NCI-H345 (cell line): ENCODE measurements around the gene C1orf74.
"Not testable (repeated sequence)": the region's sequence is repeated elsewhere in the genome, so short reads cannot be mapped to it uniquely, and the experiment has no call there.

Source experiments
- DNase-seq: peaks from one replicate; lab custom pipeline; 2025; lab: John Stamatoyannopoulos, UW

C1orf74 gene

GRCh38 chr1:209805875-209806760, 21.8 kb upstream of the C1orf74 start, which contains the start of gene IRF6:
Gene IRF6, minus strand, starts transcription at chr1:209806142. Its CDS starts 4,729 bp downstream, at chr1:209801413.
- DNase-seq = peak; percentile 94

- no peak for DNase-seq
Observed at GRCh38 chr1:209805341-209805781, 21.0 kb upstream of the C1orf74 start.

- DNase-seq = no peak
Observed at GRCh38 chr1:209803568-209803967, 19.2 kb upstream of the C1orf74 start.

- no peak for DNase-seq
Observed at GRCh38 chr1:209802780-209803152, 18.4 kb upstream of the C1orf74 start.

- DNase-seq = no peak
Observed at GRCh38 chr1:209802117-209802779, 17.9 kb upstream of the C1orf74 start.

GRCh38 chr1:209800984-209801834, 16.9 kb upstream of the C1orf74 start:
- DNase-seq = no peak

GRCh38 chr1:209797978-209798639, 13.8 kb upstream of the C1orf74 start:
- DNase-seq = no peak

GRCh38 chr1:209793711-209794110, 9.4 kb upstream of the C1orf74 start:
- not testable (repeated sequence) for DNase-seq

GRCh38 chr1:209791920-209792319, 7.6 kb upstream of the C1orf74 start:
- no peak for DNase-seq

- no peak for DNase-seq
Observed at GRCh38 chr1:209790286-209791193, 6.2 kb upstream of the C1orf74 start.

- no peak for DNase-seq
Observed at GRCh38 chr1:209789245-209789644, 4.9 kb upstream of the C1orf74 start.

GRCh38 chr1:209787551-209787950, 3.2 kb upstream of the C1orf74 start:
- no peak for DNase-seq

- DNase-seq = no peak
Observed at GRCh38 chr1:209786146-209786545, 1.8 kb upstream of the C1orf74 start.

GRCh38 chr1:209785592-209785991, 1.2 kb upstream of the C1orf74 start:
- DNase-seq = no peak

- DNase-seq = no peak
Observed at GRCh38 chr1:209783386-209783785, 973 bp downstream of the C1orf74 start.

- no peak for DNase-seq
Observed at GRCh38 chr1:209780268-209780667, 4.1 kb downstream of the C1orf74 start.

- DNase-seq = no peak
Observed at GRCh38 chr1:209778102-209778501, 6.3 kb downstream of the C1orf74 start.

GRCh38 chr1:209777587-209777986, 6.8 kb downstream of the C1orf74 start:
- no peak for DNase-seq

- DNase-seq = no peak
Observed at GRCh38 chr1:209775678-209776077, 8.7 kb downstream of the C1orf74 start.

- no peak for DNase-seq
Observed at GRCh38 chr1:209774592-209774991, 9.8 kb downstream of the C1orf74 start.

GRCh38 chr1:209772126-209772525, 12.2 kb downstream of the C1orf74 start:
- DNase-seq = no peak
